Measurements from ENCODE around the gene GALK1. TPM values are rescaled to one million over a fixed set of nuclear protein-coding genes. Genes with fewer than 3 reads are reported as not detected.

GALK1 gene
- total and polyA plus RNA-seq, 2 of the 13 experiments (the other 11 are each of a cell fraction or from before 2014, with no cell fraction given): 59.9 to 93.6 TPM

- TF ChIP-seq RFXANK (CRISPR knock-in tag; IDR thresholded peaks at IDR 0.05) (peak; percentile 80; the same call in 1 of the 2 replicates), ISX (CRISPR knock-in tag; conservative IDR thresholded peaks at IDR 0.05) (peak; percentile 92; the same call in 1 of the 2 replicates), HOXA7 (CRISPR knock-in tag; IDR thresholded peaks at IDR 0.05) (0 out of 2 replicates have a peak, but pooled peaks have one; percentile 53), ZMYM4 (CRISPR knock-in tag; IDR thresholded peaks at IDR 0.05) (peak; percentile 98), SP4 (CRISPR knock-in tag; IDR thresholded peaks at IDR 0.05) (peak; percentile 79; the same call in 1 of the 2 replicates), ZNF329 (CRISPR knock-in tag; IDR thresholded peaks at IDR 0.05; ENCODE audit: low read depth) (no peak), CENPT (CRISPR knock-in tag; IDR thresholded peaks at IDR 0.05; ENCODE audit: low read depth) (no peak), ZFP1 (CRISPR knock-in tag; IDR thresholded peaks at IDR 0.05) (no peak; the same call in 1 of the 2 replicates), ZNF260 (CRISPR knock-in tag; IDR thresholded peaks at IDR 0.05; ENCODE audit: borderline replicate concordance, low read depth) (no peak; the same call in 1 of the 2 replicates), ZNF691 (CRISPR knock-in tag; IDR thresholded peaks at IDR 0.05; ENCODE audit: borderline replicate concordance, low read depth) (peak; percentile 61; the same call in 1 of the 2 replicates), ZNF644 (CRISPR knock-in tag; IDR thresholded peaks at IDR 0.05; ENCODE audit: low read depth) (no peak), NPAS2 (CRISPR knock-in tag; IDR thresholded peaks at IDR 0.05; ENCODE audit: borderline replicate concordance) (no peak), CSRNP2 (CRISPR knock-in tag; conservative IDR thresholded peaks at IDR 0.05; ENCODE audit: low read depth) (no peak), ZNF430 (CRISPR knock-in tag; IDR thresholded peaks at IDR 0.05) (0 out of 2 replicates have a peak, but pooled peaks have one; percentile 58), SMYD3 (CRISPR knock-in tag; IDR thresholded peaks at IDR 0.05) (no peak), SIN3A (IDR thresholded peaks at IDR 0.05; ENCODE audit: borderline replicate concordance, low read depth, low read length) (peak; percentile 95; the same call in 1 of the 2 replicates), PITX1 (CRISPR knock-in tag; IDR thresholded peaks at IDR 0.05) (peak; percentile 85), KDM5A (IDR thresholded peaks at IDR 0.05; ENCODE audit: borderline replicate concordance, low read length) (0 out of 2 replicates have a peak, but pooled peaks have one; percentile 39)
- TF ChIP-seq, protein P1, sequence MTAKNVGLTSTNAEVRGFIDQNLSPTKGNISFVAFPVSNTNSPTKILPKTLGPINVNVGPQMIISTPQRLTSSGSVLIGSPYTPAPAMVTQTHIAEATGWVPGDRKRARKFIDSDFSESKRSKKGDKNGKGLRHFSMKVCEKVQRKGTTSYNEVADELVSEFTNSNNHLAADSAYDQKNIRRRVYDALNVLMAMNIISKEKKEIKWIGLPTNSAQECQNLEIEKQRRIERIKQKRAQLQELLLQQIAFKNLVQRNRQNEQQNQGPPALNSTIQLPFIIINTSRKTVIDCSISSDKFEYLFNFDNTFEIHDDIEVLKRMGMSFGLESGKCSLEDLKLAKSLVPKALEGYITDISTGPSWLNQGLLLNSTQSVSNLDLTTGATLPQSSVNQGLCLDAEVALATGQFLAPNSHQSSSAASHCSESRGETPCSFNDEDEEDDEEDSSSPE (CRISPR knock-in tag; IDR thresholded peaks at IDR 0.05): peak; percentile 62
- TF ChIP-seq, protein P2, sequence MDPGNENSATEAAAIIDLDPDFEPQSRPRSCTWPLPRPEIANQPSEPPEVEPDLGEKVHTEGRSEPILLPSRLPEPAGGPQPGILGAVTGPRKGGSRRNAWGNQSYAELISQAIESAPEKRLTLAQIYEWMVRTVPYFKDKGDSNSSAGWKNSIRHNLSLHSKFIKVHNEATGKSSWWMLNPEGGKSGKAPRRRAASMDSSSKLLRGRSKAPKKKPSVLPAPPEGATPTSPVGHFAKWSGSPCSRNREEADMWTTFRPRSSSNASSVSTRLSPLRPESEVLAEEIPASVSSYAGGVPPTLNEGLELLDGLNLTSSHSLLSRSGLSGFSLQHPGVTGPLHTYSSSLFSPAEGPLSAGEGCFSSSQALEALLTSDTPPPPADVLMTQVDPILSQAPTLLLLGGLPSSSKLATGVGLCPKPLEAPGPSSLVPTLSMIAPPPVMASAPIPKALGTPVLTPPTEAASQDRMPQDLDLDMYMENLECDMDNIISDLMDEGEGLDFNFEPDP (CRISPR knock-in tag; conservative IDR thresholded peaks at IDR 0.05): 0 out of 2 replicates have a peak, but pooled peaks have one; percentile 48
- TF ChIP-seq, protein P3, sequence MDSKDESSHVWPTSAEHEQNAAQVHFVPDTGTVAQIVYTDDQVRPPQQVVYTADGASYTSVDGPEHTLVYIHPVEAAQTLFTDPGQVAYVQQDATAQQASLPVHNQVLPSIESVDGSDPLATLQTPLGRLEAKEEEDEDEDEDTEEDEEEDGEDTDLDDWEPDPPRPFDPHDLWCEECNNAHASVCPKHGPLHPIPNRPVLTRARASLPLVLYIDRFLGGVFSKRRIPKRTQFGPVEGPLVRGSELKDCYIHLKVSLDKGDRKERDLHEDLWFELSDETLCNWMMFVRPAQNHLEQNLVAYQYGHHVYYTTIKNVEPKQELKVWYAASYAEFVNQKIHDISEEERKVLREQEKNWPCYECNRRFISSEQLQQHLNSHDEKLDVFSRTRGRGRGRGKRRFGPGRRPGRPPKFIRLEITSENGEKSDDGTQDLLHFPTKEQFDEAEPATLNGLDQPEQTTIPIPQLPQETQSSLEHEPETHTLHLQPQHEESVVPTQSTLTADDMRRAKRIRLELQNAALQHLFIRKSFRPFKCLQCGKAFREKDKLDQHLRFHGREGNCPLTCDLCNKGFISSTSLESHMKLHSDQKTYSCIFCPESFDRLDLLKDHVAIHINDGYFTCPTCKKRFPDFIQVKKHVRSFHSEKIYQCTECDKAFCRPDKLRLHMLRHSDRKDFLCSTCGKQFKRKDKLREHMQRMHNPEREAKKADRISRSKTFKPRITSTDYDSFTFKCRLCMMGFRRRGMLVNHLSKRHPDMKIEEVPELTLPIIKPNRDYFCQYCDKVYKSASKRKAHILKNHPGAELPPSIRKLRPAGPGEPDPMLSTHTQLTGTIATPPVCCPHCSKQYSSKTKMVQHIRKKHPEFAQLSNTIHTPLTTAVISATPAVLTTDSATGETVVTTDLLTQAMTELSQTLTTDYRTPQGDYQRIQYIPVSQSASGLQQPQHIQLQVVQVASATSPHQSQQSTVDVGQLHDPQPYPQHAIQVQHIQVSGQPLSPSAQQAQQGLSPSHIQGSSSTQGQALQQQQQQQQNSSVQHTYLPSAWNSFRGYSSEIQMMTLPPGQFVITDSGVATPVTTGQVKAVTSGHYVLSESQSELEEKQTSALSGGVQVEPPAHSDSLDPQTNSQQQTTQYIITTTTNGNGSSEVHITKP (CRISPR knock-in tag; IDR thresholded peaks at IDR 0.05; ENCODE audit: low read depth): 0 out of 2 replicates have a peak, but pooled peaks have one; percentile 34
Measured at GRCh38 chr17:75779250-75779986, 14.4 kb upstream of the GALK1 start (continued).

Data from HepG2 (cell line).